GM19452 (cell line): Measurements from ENCODE around the gene HAGHL.

ENCODE experiments used
- ATAC-seq: cut with Tn5 transposase; IDR thresholded peaks from one replicate; pipeline ENCODE4 v1.9.1; 2021; ENCODE audit not compliant: unreplicated experiment

The HAGHL gene

GRCh38 chr16:726438-727290 is at the start of gene HAGHL, which contains the start of gene CCDC78:
Gene HAGHL, plus strand, starts transcription at chr16:727106. Its CDS starts 404 bp downstream, at chr16:727510.
Gene CCDC78, minus strand, starts transcription at chr16:726443. Its CDS starts 76 bp downstream, at chr16:726367.
- peak; percentile 36 for ATAC-seq

DNA sequence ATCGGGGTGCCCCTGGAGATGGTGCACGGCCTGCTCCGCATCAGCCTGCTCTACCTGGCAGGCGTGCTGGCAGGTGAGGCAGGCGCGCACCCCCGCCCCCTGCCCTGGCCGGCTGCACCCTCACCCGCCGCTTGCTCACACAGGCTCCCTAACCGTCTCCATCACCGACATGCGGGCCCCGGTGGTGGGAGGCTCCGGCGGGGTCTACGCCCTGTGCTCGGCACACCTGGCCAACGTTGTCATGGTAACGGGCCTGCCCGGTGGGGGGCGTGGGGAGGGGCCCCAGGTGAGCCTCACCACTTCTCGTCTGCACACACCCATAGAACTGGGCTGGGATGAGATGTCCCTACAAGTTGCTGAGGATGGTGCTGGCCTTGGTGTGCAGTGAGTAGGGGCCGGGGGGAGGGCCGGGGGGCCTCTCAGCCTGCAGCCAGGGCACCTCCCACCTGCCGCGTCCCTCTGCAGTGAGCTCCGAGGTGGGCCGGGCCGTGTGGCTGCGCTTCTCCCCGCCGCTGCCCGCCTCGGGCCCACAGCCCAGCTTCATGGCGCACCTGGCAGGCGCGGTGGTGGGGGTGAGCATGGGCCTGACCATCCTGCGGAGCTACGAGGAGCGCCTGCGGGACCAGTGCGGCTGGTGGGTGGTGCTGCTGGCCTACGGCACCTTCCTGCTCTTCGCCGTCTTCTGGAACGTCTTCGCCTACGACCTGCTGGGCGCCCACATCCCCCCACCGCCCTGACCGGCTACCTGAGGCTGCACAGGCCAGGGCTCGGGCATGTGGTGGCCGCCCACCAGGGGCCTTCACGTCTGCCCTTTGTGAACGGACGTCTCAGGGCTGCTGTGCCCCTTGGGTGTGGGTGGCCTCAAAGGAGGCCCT is 49.4 kb upstream of the HAGHL start:
- ATAC-seq: no peak

GRCh38 chr16:678209-678857 is 48.6 kb upstream of the HAGHL start:
- ATAC-seq: no peak

DNA sequence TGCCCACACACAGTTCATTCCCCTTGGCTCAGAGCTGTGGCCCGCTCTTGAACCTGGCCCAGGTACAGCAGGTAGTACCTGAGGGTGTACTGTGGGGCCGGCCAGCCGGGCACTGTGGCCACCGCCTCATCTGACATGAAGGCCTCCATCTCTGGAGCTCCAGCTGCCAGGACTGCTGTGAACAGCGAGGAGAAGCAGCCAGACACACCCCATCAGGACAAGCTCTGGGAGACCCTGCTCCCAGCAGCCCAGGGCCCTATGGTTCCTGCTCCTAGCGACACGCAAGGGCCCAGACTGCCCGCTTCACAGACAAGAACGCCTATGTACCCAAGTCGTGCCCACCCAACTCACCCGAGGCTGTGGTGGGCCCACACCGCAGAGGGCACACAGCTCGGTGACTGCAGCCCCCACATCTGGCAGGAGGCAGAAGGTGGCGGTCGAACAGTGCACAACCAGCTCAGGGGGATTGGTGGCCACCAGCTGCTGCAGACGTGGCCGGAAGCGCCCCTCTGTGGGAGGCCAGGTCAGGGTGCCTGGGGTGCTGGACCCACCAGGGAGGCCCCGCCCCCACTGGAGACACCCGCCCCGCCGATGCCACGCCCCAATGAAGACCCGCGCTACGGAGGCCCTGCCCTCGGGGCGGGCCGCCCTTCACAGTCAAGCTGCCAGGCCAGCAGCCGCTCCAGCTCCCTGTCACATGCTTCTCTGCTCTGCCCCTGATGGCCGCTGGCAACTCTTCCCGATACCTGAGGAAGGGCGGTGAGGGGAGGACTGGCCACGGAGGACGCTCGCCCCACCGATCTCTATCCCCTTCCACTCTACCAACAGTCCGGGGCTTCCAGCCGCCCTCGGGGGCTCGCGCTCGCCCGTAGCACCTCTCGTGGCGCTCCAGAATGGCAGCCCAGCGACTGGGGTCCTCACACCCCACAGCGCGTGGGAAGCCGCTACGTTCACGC is 47.8 kb upstream of the HAGHL start:
- ATAC-seq: no peak

- no peak for ATAC-seq
Measured at GRCh38 chr16:679814-680624, 46.9 kb upstream of the HAGHL start, which contains the start of gene STUB1. Gene STUB1, plus strand, starts transcription at chr16:680410. Its CDS starts 116 bp downstream, at chr16:680526.

DNA sequence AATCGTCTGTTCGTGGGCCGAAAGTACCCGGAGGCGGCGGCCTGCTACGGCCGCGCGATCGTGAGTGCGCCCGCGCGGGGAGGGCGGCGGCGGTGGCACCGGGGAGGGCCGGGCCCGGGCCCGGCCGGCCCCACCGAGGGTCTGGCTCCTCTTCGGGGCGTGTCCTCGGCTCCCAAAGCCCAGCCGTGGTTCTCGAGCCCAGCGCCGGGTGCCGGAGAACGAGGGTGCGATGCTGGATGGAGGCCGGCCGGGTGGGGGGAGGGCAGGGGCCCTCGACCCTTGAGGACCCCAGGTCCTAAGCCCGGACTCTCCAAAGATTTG is 46.3 kb upstream of the HAGHL start:
- ATAC-seq: no peak

- no peak for ATAC-seq
Measured at GRCh38 chr16:680967-681745, 45.8 kb upstream of the HAGHL start.

DNA sequence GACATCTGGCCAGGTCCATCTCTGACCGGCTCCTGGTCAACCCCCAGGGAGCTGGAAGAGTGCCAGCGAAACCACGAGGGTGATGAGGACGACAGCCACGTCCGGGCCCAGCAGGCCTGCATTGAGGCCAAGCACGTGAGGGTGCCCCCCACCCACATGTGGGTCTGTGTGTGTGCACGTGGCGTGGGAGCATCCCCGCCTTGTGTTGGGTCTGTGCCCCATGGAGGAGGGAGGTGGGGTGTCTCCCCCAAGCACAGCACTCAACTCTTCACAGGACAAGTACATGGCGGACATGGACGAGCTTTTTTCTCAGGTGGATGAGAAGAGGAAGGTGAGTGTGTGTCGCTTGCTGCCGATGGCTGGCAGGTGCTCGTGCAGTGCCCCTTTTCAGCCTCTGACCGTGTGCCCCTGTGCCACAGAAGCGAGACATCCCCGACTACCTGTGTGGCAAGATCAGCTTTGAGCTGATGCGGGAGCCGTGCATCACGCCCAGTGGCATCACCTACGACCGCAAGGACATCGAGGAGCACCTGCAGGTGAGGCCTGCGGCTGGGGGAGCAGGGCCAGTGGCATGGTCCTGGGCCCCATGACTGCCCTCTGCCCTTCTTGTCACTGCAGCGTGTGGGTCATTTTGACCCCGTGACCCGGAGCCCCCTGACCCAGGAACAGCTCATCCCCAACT is 45.0 kb upstream of the HAGHL start:
- no peak for ATAC-seq

GRCh38 chr16:682493-683395 is 44.2 kb upstream of the HAGHL start:
- ATAC-seq: no peak

GRCh38 chr16:683396-684070 is 43.4 kb upstream of the HAGHL start:
- ATAC-seq: no peak

DNA sequence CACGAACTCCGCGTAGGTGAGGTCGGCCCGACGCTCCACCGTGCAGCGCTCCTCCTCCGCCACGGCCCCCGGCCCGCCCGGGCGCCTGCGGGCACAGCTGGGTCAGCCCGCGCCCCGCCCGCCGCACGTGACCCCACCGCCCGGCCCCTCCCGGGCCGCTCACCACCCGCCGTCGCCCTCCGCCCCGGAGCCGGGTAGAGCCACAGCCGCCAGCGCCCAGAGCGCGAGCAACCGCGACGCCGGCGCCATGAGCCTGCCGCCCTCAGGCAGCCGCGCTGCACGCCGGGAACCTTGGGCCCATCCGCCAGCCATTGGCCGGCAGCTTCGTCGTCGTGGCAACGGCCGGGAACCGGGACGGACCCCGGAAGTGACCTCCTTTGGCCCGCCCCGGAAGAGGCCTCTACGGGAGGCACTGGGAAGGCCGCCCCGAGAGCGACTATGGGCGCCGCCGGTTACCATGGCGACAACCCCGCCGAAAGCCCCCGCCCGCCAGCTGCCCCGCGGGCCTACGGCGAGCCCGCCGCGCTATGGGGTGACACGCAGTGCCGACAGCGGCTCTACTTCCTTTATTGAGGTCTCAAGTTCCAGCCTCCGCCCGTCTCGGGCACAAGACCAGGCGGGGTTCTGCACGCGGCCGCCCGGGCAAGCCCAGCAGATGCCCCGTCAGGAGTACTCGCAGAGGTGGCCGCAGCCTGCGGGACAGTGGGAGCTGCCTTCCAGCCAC is 42.7 kb upstream of the HAGHL start, which contains the start of gene JMJD8:
TSS of gene JMJD8 (minus strand) at position 264 of the 724 bp plus-strand sequence. CDS start at position 249, 15 bp downstream.
- ATAC-seq: peak; percentile 62

GRCh38 chr16:684961-685696 is 41.8 kb upstream of the HAGHL start:
- no peak for ATAC-seq

GRCh38 chr16:685967-686366 is 40.9 kb upstream of the HAGHL start:
- no peak for ATAC-seq

DNA sequence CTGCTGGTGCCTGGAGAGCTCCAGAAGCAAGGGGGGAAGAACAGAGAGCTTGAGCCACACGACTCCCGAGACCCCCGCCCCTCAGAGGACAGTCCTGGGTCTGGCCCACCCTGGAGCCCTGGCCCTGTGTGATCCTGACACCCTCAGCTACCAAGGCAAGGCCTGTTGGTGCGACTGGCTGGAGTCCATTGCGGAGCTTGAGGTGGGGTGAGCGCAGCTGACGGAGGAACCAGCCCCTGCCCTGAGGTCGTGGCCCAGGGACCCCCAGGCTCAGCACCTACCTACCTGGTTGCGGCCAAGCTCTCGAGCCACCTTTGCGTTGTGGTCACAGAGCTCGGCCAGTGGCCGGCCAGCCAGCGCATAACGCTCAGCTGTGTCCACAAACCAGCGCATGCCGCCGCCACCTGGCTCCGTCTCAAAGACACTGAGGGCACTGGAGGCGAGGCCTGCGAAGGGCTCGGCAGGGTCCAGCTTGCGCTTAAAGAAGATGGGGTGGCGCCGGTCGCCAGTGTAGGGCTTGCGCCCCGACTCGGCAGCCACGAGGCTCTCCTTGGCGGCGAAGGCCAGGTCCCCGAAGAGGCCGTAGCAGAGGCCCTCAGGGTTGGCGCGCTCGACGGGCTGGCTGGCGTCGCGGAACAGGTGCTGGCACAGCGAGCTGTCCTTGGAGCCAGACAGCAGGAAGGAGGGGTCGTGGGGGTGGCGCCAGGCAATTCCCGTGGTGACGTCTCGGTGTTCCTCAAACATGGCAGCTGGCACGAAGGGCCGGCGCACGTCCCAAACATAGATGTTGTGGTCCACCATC is 40.2 kb upstream of the HAGHL start:
- no peak for ATAC-seq
